Prostate gland (tissue), 2 donors: ENCODE data around the gene BMP6. TPM values are rescaled to one million over a fixed set of nuclear protein-coding genes. Genes with fewer than 3 reads are reported as not detected.

Experiments
- DNase-seq: peaks from one replicate; pipeline ENCODE4 v3.0.0-alpha.2; 2019; ENCODE audit warnings: low spot score
- H3K27ac ChIP-seq, 2 donors: fragments of 200-600 bp; sonication (generic); 2 replicates each; pipeline ENCODE4 v1.5.1; 2017 to 2019
- H3K27me3 ChIP-seq: fragments of 200-600 bp; sonication (generic); replicated peaks from 2 replicates; pipeline ENCODE4 v1.5.1; 2019; ENCODE audit not compliant: insufficient read depth
- H3K36me3 ChIP-seq, 2 donors: fragments of 200-600 bp; sonication (generic); 1 replicate in 1 of 2; 2 replicates in 1 of 2; pipeline versions ENCODE4 v1.5.1 to v1.8.1; 2017 to 2019
- H3K4me1 ChIP-seq: fragments of 200-600 bp; sonication (generic); replicated peaks from 2 replicates; pipeline ENCODE4 v1.5.1; 2019
- H3K4me3 ChIP-seq, 2 donors: fragments of 200-600 bp; sonication (generic); 2 replicates each; pipeline ENCODE4 v1.5.1; 2017 to 2019
- H3K9me3 ChIP-seq: fragments of 200-600 bp; sonication (generic); 2 replicates; pipeline ENCODE4 v1.5.1; 2017
- POLR2A ChIP-seq: fragments of 450-650 bp; IDR thresholded peaks from one replicate; pipeline ENCODE4 v1.6.1; 2016; ENCODE audit warnings: antibody characterized with exemption, mild to moderate bottlenecking
- POLR2AphosphoS5 ChIP-seq: sonication (generic); formaldehyde crosslinking; IDR thresholded peaks from one replicate; pipeline ENCODE4 v1.6.1; 2017; ENCODE audit warnings: antibody characterized with exemption
- WGBS: methylation state at CpG from one replicate; pipeline ENCODE4 v1.1.5; 2018; 5-methylcytosine and 5-hydroxymethylcytosine counted together
- intact Hi-C: fragments of 100-400 bp; cut with DNase I; formaldehyde crosslinking; loops from one replicate; pipeline ENCODE4 v1.14.2; 2022
- total RNA-seq, 2 donors: library from RNA; depleted of rRNA; stranded (reverse); fragments of >200 nt; gene quantifications; one replicate each; pipeline ENCODE4 v1.1.0, GENCODE V29; 2016
- TF ChIP-seq, protein P1 (sequence below), 4 experiments: fragments of 200-600 bp in 2 of 4; fragments of 450-650 bp in 2 of 4; sonication (generic) in 2 of 4; IDR thresholded peaks; 1 replicate in 3 of 4; 2 replicates in 1 of 4; pipeline ENCODE4 v1.5.1; 2016 to 2019; ENCODE audit warnings: antibody characterized with exemption in 4 of 4, mild to moderate bottlenecking in 2 of 4, moderate library complexity in 2 of 4

Gene BMP6
- total RNA-seq, 2 donors from 2014 or later: 0.36 to 10.2 TPM

DNA sequence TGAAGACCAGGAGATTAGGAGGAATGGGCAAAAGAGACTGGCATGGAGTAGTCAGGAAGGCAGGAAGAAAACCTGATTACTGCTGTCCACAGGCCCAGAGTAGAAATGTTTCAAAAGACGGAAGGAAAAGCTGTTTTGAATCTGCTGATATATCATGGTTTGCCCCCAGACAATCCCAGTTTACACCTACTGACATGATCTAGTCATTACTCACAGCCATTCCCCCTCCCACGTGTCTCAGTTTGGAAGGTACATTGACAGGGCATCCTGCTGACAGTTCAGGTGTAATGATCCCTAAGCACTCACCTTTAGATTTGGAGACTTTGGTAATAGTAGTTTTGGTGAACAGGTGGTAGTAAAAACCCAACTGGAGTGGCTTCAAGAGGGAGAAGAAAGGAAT, 194.5 kb downstream of the BMP6 start:
- Histone ChIP-seq H3K27ac (no peak overlapping the region), H3K4me3 (no peak overlapping the region), H3K36me3 (no peaks in the 10 kb centered on the region), H3K9me3 (no peaks in the 10 kb centered on the region), H3K4me1 (no peaks in the 10 kb centered on the region), H3K27me3 (no peaks in the 10 kb centered on the region)
- intact Hi-C loops: no loop called here
- TF ChIP-seq POLR2AphosphoS5 (no peak), POLR2A (no peak)
- TF ChIP-seq, protein P1, sequence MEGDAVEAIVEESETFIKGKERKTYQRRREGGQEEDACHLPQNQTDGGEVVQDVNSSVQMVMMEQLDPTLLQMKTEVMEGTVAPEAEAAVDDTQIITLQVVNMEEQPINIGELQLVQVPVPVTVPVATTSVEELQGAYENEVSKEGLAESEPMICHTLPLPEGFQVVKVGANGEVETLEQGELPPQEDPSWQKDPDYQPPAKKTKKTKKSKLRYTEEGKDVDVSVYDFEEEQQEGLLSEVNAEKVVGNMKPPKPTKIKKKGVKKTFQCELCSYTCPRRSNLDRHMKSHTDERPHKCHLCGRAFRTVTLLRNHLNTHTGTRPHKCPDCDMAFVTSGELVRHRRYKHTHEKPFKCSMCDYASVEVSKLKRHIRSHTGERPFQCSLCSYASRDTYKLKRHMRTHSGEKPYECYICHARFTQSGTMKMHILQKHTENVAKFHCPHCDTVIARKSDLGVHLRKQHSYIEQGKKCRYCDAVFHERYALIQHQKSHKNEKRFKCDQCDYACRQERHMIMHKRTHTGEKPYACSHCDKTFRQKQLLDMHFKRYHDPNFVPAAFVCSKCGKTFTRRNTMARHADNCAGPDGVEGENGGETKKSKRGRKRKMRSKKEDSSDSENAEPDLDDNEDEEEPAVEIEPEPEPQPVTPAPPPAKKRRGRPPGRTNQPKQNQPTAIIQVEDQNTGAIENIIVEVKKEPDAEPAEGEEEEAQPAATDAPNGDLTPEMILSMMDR (IDR thresholded peaks at IDR 0.05): no peak
- no peak for DNase-seq
- WGBS: 68% methylated on average over 2 of the region's 2 CpGs

DNA sequence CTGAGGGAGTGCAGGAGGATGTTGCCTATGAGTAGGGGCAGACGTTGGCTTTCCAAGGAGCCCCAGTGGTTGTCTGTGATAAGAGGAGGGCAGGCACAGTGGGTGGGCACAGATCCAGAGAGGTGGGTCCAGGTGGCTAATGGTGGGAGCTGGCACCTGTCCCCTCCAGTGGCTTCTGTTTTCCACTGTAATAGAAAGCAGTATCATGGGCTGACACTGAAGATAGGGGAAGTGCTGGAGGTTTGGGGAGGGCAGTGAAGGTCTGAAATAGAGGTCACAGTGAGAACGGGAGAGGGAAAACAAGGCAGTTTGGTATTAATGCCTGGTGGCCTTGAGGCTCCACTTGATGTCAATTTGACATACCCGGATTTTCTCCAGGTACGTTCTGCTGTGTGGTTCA, 195.1 kb downstream of the BMP6 start:
- no peaks in the 10 kb centered on the region for H3K4me1 ChIP-seq
- TF ChIP-seq POLR2AphosphoS5 (no peak), POLR2A (no peak)
- TF ChIP-seq, protein P1 (IDR thresholded peaks at IDR 0.05): no peak
- H3K4me3 ChIP-seq: no peak overlapping the region
- H3K27ac ChIP-seq: no peak overlapping the region
- intact Hi-C loops: no loop called here
- H3K36me3 ChIP-seq: no peaks in the 10 kb centered on the region
- no peak for DNase-seq
- WGBS: 78% methylated on average over 4 of the region's 4 CpGs
- no peaks in the 10 kb centered on the region for H3K27me3 ChIP-seq
- H3K9me3 ChIP-seq: no peaks in the 10 kb centered on the region

DNA sequence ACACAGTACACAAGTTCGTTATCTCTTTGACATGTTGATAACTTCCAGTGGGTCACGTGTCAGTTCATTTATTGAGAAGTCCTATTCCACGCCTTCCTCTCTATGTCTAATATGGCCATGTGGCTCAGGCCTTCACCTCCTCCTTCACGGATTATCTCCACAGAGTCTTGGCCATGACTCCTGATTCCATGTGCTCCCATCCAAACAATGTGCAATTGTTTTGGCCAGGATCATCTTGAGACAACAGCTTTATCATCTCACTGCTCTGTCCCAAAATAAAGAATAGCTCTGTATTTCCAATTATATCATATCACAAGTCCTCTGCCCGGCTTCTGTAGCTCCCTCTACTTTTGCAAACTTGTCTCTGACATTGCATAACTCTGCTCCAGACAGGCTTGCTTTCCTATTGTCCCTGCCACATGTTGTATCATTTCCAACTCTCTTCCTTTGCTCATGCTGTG, 195.8 kb downstream of the BMP6 start:
- no peaks in the 10 kb centered on the region for H3K9me3 ChIP-seq
- TF ChIP-seq POLR2A (no peak), POLR2AphosphoS5 (no peak)
- TF ChIP-seq, protein P1 (IDR thresholded peaks at IDR 0.05): no peak
- H3K27ac ChIP-seq: no peak overlapping the region
- 69% methylated on average over 5 of the region's 5 CpGs for WGBS
- no peaks in the 10 kb centered on the region for H3K27me3 ChIP-seq
- H3K36me3 ChIP-seq: no peaks in the 10 kb centered on the region
- DNase-seq: no peak
- H3K4me3 ChIP-seq: no peak overlapping the region
- intact Hi-C loops: no loop called here
- H3K4me1 ChIP-seq: no peaks in the 10 kb centered on the region

DNA sequence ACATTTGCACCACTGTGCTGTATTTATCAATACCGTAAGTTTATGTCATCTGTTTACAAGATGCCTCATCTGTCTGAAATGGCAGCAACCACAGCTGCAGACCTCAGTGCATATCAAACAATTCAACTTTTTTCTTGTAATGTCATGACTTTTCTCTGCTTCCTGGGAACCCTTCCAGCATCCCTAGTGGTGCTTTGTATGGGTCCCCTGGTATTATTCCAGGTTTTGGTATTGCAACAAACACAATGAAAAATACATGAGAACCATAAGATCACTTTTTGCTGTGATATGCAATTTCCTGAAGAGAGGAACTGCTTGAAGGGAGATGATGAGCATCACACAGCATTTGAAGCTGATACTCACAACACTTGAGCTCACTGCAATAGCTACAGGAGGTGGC, 196.7 kb downstream of the BMP6 start:
- no peak for DNase-seq

DNA sequence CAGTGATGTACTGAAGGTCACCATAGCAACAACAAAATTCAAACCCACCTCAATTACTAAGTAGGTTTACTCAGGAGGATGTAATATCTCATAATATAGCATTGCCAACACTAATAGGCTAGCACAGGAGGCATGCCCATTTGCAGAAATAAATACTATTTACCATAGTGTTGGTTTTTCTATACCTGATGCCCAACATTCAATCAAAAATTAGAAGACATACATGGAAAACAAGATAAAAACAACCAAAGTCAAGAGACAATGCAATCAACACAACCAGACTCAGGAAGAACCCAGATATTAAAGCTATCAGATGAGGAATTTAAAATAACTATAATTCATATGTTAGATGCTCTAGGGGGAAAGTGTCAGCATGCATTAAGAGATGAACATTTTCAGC, 199.0 kb downstream of the BMP6 start:
- H3K4me1 ChIP-seq: no peaks in the 10 kb centered on the region
- TF ChIP-seq POLR2AphosphoS5 (no peak), POLR2A (no peak)
- TF ChIP-seq, protein P1 (IDR thresholded peaks at IDR 0.05): no peak
- no peak for DNase-seq

More for the DNA sequence above, 196.7 kb downstream of the BMP6 start:
- WGBS: 89% methylated on average over 1 of the region's 1 CpG
- H3K27ac ChIP-seq: no peak overlapping the region
- intact Hi-C loops: no loop called here
- TF ChIP-seq POLR2AphosphoS5 (no peak), POLR2A (no peak)
- TF ChIP-seq, protein P1 (IDR thresholded peaks at IDR 0.05): no peak
- H3K4me3 ChIP-seq: no peak overlapping the region
- H3K9me3 ChIP-seq: no peaks in the 10 kb centered on the region
- H3K27me3 ChIP-seq: no peaks in the 10 kb centered on the region
- H3K4me1 ChIP-seq: no peaks in the 10 kb centered on the region
- no peaks in the 10 kb centered on the region for H3K36me3 ChIP-seq

More for the DNA sequence above, 199.0 kb downstream of the BMP6 start:
- intact Hi-C loops: no loop called here
- Histone ChIP-seq H3K4me3 (no peak overlapping the region), H3K9me3 (no peaks in the 10 kb centered on the region), H3K27ac (no peak overlapping the region), H3K27me3 (no peaks in the 10 kb centered on the region), H3K36me3 (no peaks in the 10 kb centered on the region)

Other genes with a start within 250 kb of the BMP6 start
- 100 to 1,000 TPM in 1 of 2 donors, 10 to 100 TPM in 1; 60.6 to 211 TPM for gene DSP, start 184.4 kb upstream of the BMP6 start, total RNA-seq
- gene SNRNP48, start 135.9 kb upstream of the BMP6 start, total RNA-seq: 10 to 100 TPM; 13.1 to 19.9 TPM
- gene TXNDC5, start 184.7 kb downstream of the BMP6 start, total RNA-seq: 100 to 1,000 TPM; 123 to 128 TPM